Liver (tissue), 9 donors: ENCODE data around the gene AFF2. TPM values are rescaled to one million over a fixed set of nuclear protein-coding genes. Genes with fewer than 3 reads are reported as not detected.

Source experiments
- DNase-seq: peaks from one replicate; pipeline ENCODE4 v3.0.0-alpha.2; 2017; ENCODE audit warnings: low spot score
- H3K27ac ChIP-seq, 2 donors: one replicate each; pipeline ENCODE4 v1.7.0; 2013; ENCODE audit warnings: inconsistent platforms in 2 of 2, low read length in 2 of 2, control low read depth in 1 of 2, low read depth in 1 of 2, mild to moderate bottlenecking in 1 of 2
- H3K27me3 ChIP-seq, 4 donors: one replicate each; pipeline versions ENCODE4 v1.6.1 to v1.7.0; 2013; ENCODE audit warnings: low read length in 3 of 4, inconsistent platforms in 1 of 4, mild to moderate bottlenecking in 1 of 4, moderate library complexity in 1 of 4; ENCODE audit not compliant: control insufficient read depth in 4 of 4, insufficient read depth in 4 of 4
- H3K36me3 ChIP-seq, 4 donors: one replicate each; pipeline versions ENCODE4 v1.6.1 to v1.7.0; 2013; ENCODE audit warnings: low read length in 3 of 4, mild to moderate bottlenecking in 3 of 4, low read depth in 1 of 4, moderate library complexity in 1 of 4; ENCODE audit not compliant: control insufficient read depth in 4 of 4, insufficient read depth in 3 of 4
- H3K4me1 ChIP-seq, 4 donors: one replicate each; pipeline versions ENCODE4 v1.6.1 to v1.7.0; 2013; ENCODE audit warnings: low read length in 3 of 4, mild to moderate bottlenecking in 3 of 4, moderate library complexity in 1 of 4; ENCODE audit not compliant: control insufficient read depth in 4 of 4, insufficient read depth in 4 of 4
- H3K4me3 ChIP-seq, 3 donors: one replicate each; pipeline versions ENCODE4 v1.6.1 to v1.7.0; 2013; ENCODE audit warnings: low read length in 3 of 3, control low read depth in 1 of 3, low read depth in 1 of 3, mild to moderate bottlenecking in 1 of 3
- H3K9ac ChIP-seq, 2 donors: one replicate each; pipeline ENCODE4 v1.7.0; 2013; ENCODE audit warnings: low read length in 2 of 2, mild to moderate bottlenecking in 2 of 2, moderate library complexity in 2 of 2, control low read depth in 1 of 2, low read depth in 1 of 2
- H3K9me3 ChIP-seq, 4 donors: one replicate each; pipeline versions ENCODE4 v1.6.1 to v1.7.0; 2013; ENCODE audit warnings: low read length in 3 of 4; ENCODE audit not compliant: control insufficient read depth in 4 of 4
- ATF3 ChIP-seq: IDR thresholded peaks from 2 replicates; pipeline ENCODE4 v1.6.1; 2016; ENCODE audit warnings: antibody characterized with exemption
- EGR1 ChIP-seq, 2 donors: IDR thresholded peaks; 2 replicates each; pipeline ENCODE4 v1.6.1; 2016 to 2018; ENCODE audit warnings: antibody characterized with exemption in 2 of 2, low read depth in 2 of 2
- FOXA1 ChIP-seq: IDR thresholded peaks from 2 replicates; pipeline ENCODE4 v1.6.1; 2016; ENCODE audit warnings: antibody characterized with exemption
- FOXA2 ChIP-seq: IDR thresholded peaks from 2 replicates; pipeline ENCODE4 v1.6.1; 2016; ENCODE audit warnings: antibody characterized with exemption
- GABPA ChIP-seq, 2 donors: IDR thresholded peaks in 1 of 2; conservative IDR thresholded peaks in 1 of 2; 2 replicates each; pipeline ENCODE4 v1.6.1; 2016; ENCODE audit warnings: antibody characterized with exemption in 2 of 2, mild to moderate bottlenecking in 1 of 2, moderate library complexity in 1 of 2
- HNF4A ChIP-seq, 2 donors: conservative IDR thresholded peaks; 2 replicates each; pipeline ENCODE4 v1.6.1; 2016; ENCODE audit warnings: antibody characterized with exemption in 2 of 2, mild to moderate bottlenecking in 2 of 2
- HNF4G ChIP-seq: IDR thresholded peaks from 2 replicates; pipeline ENCODE4 v1.6.1; 2016; ENCODE audit warnings: antibody characterized with exemption
- MAX ChIP-seq: IDR thresholded peaks from 2 replicates; pipeline ENCODE4 v1.6.1; 2016; ENCODE audit warnings: antibody characterized with exemption
- RAD21 ChIP-seq, 2 donors: IDR thresholded peaks; 2 replicates each; pipeline ENCODE4 v1.6.1; 2016; ENCODE audit warnings: antibody characterized with exemption in 2 of 2, mild to moderate bottlenecking in 2 of 2
- REST ChIP-seq: IDR thresholded peaks from 2 replicates; pipeline ENCODE4 v1.6.1; 2016; ENCODE audit warnings: antibody characterized with exemption, mild to moderate bottlenecking
- RXRA ChIP-seq, 2 donors: IDR thresholded peaks; 2 replicates each; pipeline ENCODE4 v1.6.1; 2017 to 2018; ENCODE audit warnings: antibody characterized with exemption in 2 of 2, mild to moderate bottlenecking in 1 of 2
- SP1 ChIP-seq: IDR thresholded peaks from 2 replicates; pipeline ENCODE4 v1.6.1; 2018; ENCODE audit warnings: antibody characterized with exemption, mild to moderate bottlenecking
- TAF1 ChIP-seq: conservative IDR thresholded peaks from 2 replicates; pipeline ENCODE4 v1.6.1; 2016; ENCODE audit warnings: antibody characterized with exemption, mild to moderate bottlenecking
- YY1 ChIP-seq: IDR thresholded peaks from 2 replicates; pipeline ENCODE4 v1.6.1; 2016; ENCODE audit warnings: antibody characterized with exemption, mild to moderate bottlenecking
- ZBTB33 ChIP-seq: IDR thresholded peaks from 2 replicates; pipeline ENCODE4 v1.6.1; 2016; ENCODE audit warnings: antibody characterized with exemption
- WGBS: extraction: QIAGEN DNeasy Blood & Tissue Kit; methylation state at CpG from one replicate; pipeline ENCODE4 v1.1.7; 2013; 5-methylcytosine and 5-hydroxymethylcytosine counted together
- polyA plus RNA-seq, 2 donors: library from polyadenylated mRNA; stranded (reverse) in 1 of 2; unstranded in 1 of 2; fragments of 200-250 nt in 1 of 2; fragments of >200 nt in 1 of 2; fragmentation: Nextera tagmentation in 1 of 2; extraction: Ambion mirVana in 1 of 2; gene quantifications; one replicate each; pipeline versions ENCODE4 v1.2.1 to v1.2.3, GENCODE V29; 2013 to 2015
- total RNA-seq, 2 donors: library from RNA; depleted of rRNA; stranded (reverse); fragments of >200 nt; gene quantifications; one replicate each; pipeline ENCODE4 v1.2.3, GENCODE V29; 2014
- donor health status: healthy.
- donor health status: healthy.
- donor health status: healthy.
- donor health status: healthy.
- donor health status: healthy.

AFF2 gene
- total and polyA plus RNA-seq, 4 donors: 0.01 to 1.6 (median 0.50) TPM; not detected in 1

GRCh38 chrX:148763896-148764295 is 263.5 kb downstream of the AFF2 start:
- WGBS: 77% methylated on average over 2 of the region's 2 CpGs

GRCh38 chrX:148768296-148768695 is 267.9 kb downstream of the AFF2 start:
- Histone ChIP-seq H3K36me3 (no peaks in the 10 kb centered on the region), H3K4me1 (no peaks in the 10 kb centered on the region), H3K27ac (no peak overlapping the region), H3K27me3 (no peaks in the 10 kb centered on the region), H3K9me3 (no peaks in the 10 kb centered on the region), H3K4me3 (no peak overlapping the region), H3K9ac (no peak overlapping the region)
- no peak for DNase-seq
- TF ChIP-seq HNF4A (conservative IDR thresholded peaks at IDR 0.05): no peak
- TF ChIP-seq ATF3: no peak
- no peak for TF ChIP-seq YY1
- 65% methylated on average over 3 of the region's 3 CpGs for WGBS

More at GRCh38 chrX:148763896-148764295, 263.5 kb downstream of the AFF2 start:
- DNase-seq: no peak
- Histone ChIP-seq H3K9ac (no peak overlapping the region), H3K4me1 (no peaks in the 10 kb centered on the region), H3K36me3 (no peaks in the 10 kb centered on the region), H3K27ac (no peak overlapping the region), H3K27me3 (no peaks in the 10 kb centered on the region), H3K9me3 (no peaks in the 10 kb centered on the region), H3K4me3 (no peak overlapping the region)
- TF ChIP-seq TAF1 (no peak), RAD21 (IDR thresholded peaks at IDR 0.05) (no peak), MAX (no peak), FOXA2 (no peak), REST (no peak), SP1 (no peak), ATF3 (no peak), ZBTB33 (no peak), HNF4A (conservative IDR thresholded peaks at IDR 0.05) (no peak), EGR1 (IDR thresholded peaks at IDR 0.05; ENCODE audit: low read depth in 2 of 2) (no peak), HNF4G (no peak), YY1 (no peak), GABPA (IDR thresholded peaks at IDR 0.05 in 1 of 2, conservative IDR thresholded peaks at IDR 0.05 in 1 of 2) (no peak), FOXA1 (no peak), RXRA (IDR thresholded peaks at IDR 0.05) (no peak)
